Endothelial cell of umbilical vein (primary cell): ENCODE measurements around the gene PPP1R3A. TPM values are rescaled to one million over a fixed set of nuclear protein-coding genes. Genes with fewer than 3 reads are reported as not detected.

Source experiments
- BruUV-seq: library from RNA; stranded (reverse); fragments of 400-500 nt; replicated peaks from 2 replicates; lab custom pipeline; 2021; lab: Mats Ljungman, UMichigan
- CTCF ChIA-PET: fragments of 300-600, 350-600 bp; sonication (Branson Sonifier 250); formaldehyde crosslinking; loops from one replicate; lab custom pipeline; 2021; ENCODE audit warnings: antibody characterized with exemption, inconsistent platforms; lab: Charles Lee
- POLR2A ChIA-PET: fragments of 300-600, 350-600 bp; sonication (Branson Sonifier 250); formaldehyde crosslinking; loops from one replicate; lab custom pipeline; 2021; ENCODE audit warnings: antibody characterized with exemption, inconsistent platforms; lab: Charles Lee
- DNase-seq: peaks from one replicate; pipeline ENCODE4 v3.0.0-alpha.2; 2011; ENCODE audit warnings: low read depth, low spot score
- FAIRE-seq: peaks from 2 replicates; lab custom pipeline; 2011; peaks lifted over from hg19 to GRCh38; lab: Jason Lieb, UNC
- H2AFZ ChIP-seq: 2 replicates; pipeline ENCODE4 v1.6.0; 2012; ENCODE audit warnings: low read depth, low read length, control low read depth, inconsistent platforms
- H3K27ac ChIP-seq: 2 replicates; pipeline ENCODE4 v1.5.1; 2011; ENCODE audit warnings: low read depth, mild to moderate bottlenecking, control low read depth, low read length, moderate library complexity; ENCODE audit not compliant: insufficient read depth
- H3K27me3 ChIP-seq, 2 experiments: 2 replicates each; pipeline versions ENCODE4 v1.6.0 to v1.6.1; 2011; ENCODE audit warnings: low read length in 2 of 2, mixed read lengths in 1 of 2; ENCODE audit not compliant: control insufficient read depth in 2 of 2, insufficient read depth in 2 of 2
- H3K36me3 ChIP-seq, 2 experiments: 2 replicates in 1 of 2; 3 replicates in 1 of 2; pipeline ENCODE4 v1.5.1; 2011; ENCODE audit warnings: low read length in 2 of 2, mild to moderate bottlenecking in 1 of 2, moderate library complexity in 1 of 2; ENCODE audit not compliant: control insufficient read depth in 2 of 2, insufficient read depth in 2 of 2; ENCODE audit errors: extremely low read depth in 1 of 2
- H3K4me1 ChIP-seq: 3 replicates; pipeline ENCODE4 v1.5.1; 2011; ENCODE audit warnings: mild to moderate bottlenecking, low read length; ENCODE audit not compliant: control insufficient read depth, insufficient read depth; ENCODE audit errors: extremely low read depth
- H3K4me2 ChIP-seq: 2 replicates; pipeline ENCODE4 v1.6.1; 2011; ENCODE audit warnings: low read length, control low read depth, mixed read lengths; ENCODE audit not compliant: insufficient read depth
- H3K4me3 ChIP-seq, 3 experiments: fragments of 200-600 bp in 1 of 3; sonication (generic), shearing (Covaris generic) in 1 of 3; replicated peaks in 1 of 3; 2 replicates each; pipeline ENCODE4 v1.5.1; 2011 to 2016; ENCODE audit warnings: control low read depth in 3 of 3, low read length in 3 of 3, mild to moderate bottlenecking in 2 of 3, inconsistent platforms in 1 of 3, low read depth in 1 of 3, moderate library complexity in 1 of 3; ENCODE audit not compliant: insufficient read depth in 1 of 3
- H3K79me2 ChIP-seq: 2 replicates; pipeline ENCODE4 v1.6.0; 2012; ENCODE audit warnings: low read length, inconsistent platforms; ENCODE audit not compliant: control insufficient read depth, insufficient read depth
- H3K9ac ChIP-seq: replicated peaks from 2 replicates; pipeline ENCODE3; 2011; ENCODE audit warnings: low read length, control low read depth; ENCODE audit not compliant: insufficient read depth; ENCODE audit errors: extremely low read depth
- H3K9me1 ChIP-seq: replicated peaks from 3 replicates; pipeline ENCODE4 v1.6.0; 2011; ENCODE audit warnings: mild to moderate bottlenecking, low read length; ENCODE audit not compliant: control insufficient read depth, insufficient read depth; ENCODE audit errors: extremely low read depth
- H3K9me3 ChIP-seq: replicated peaks from 2 replicates; pipeline ENCODE4 v1.5.1; 2012; ENCODE audit warnings: low read length, inconsistent platforms; ENCODE audit not compliant: control insufficient read depth, insufficient read depth
- H4K20me1 ChIP-seq: replicated peaks from 2 replicates; pipeline ENCODE3; 2011; ENCODE audit warnings: mild to moderate bottlenecking, low read length; ENCODE audit not compliant: control insufficient read depth, insufficient read depth; ENCODE audit errors: extremely low read depth
- CTCF ChIP-seq, 2 donors: IDR thresholded peaks; 1 replicate in 1 of 2; 2 replicates in 1 of 2; pipeline ENCODE4 v1.5.1; 2011; ENCODE audit warnings: low read length in 2 of 2, mild to moderate bottlenecking in 2 of 2, moderate library complexity in 2 of 2, control low read depth in 1 of 2, inconsistent platforms in 1 of 2, low read depth in 1 of 2; ENCODE audit not compliant: insufficient read depth in 1 of 2; ENCODE audit errors: extremely low read depth in 1 of 2
- EZH2 ChIP-seq: IDR thresholded peaks from 2 replicates; pipeline ENCODE4 v1.6.1; 2012; ENCODE audit warnings: borderline replicate concordance, low read depth, mild to moderate bottlenecking, moderate library complexity, low read length, inconsistent platforms; ENCODE audit not compliant: severe bottlenecking
- FOS ChIP-seq: IDR thresholded peaks from 2 replicates; pipeline ENCODE4 v1.6.1; 2011; ENCODE audit warnings: mild to moderate bottlenecking, low read length, moderate library complexity, borderline replicate concordance; ENCODE audit not compliant: insufficient read depth
- GATA2 ChIP-seq: IDR thresholded peaks from 2 replicates; pipeline ENCODE4 v1.7.0; 2011; ENCODE audit warnings: low read depth, mild to moderate bottlenecking, moderate library complexity, mixed read lengths, low read length; ENCODE audit not compliant: insufficient read length, insufficient read depth
- JUN ChIP-seq: IDR thresholded peaks from 2 replicates; pipeline ENCODE4 v1.6.1; 2011; ENCODE audit warnings: borderline replicate concordance, low read depth; ENCODE audit not compliant: insufficient read length, insufficient read depth
- MAX ChIP-seq: IDR thresholded peaks from 2 replicates; pipeline ENCODE4 v1.6.1; 2011; ENCODE audit not compliant: insufficient read depth, insufficient read length
- MYC ChIP-seq: IDR thresholded peaks from one replicate; pipeline ENCODE4 v1.6.1; 2011; ENCODE audit warnings: mild to moderate bottlenecking, low read depth, low read length
- POLR2A ChIP-seq: IDR thresholded peaks from 2 replicates; pipeline ENCODE4 v1.6.1; 2012; ENCODE audit warnings: low read depth, mild to moderate bottlenecking, control low read depth, low read length
- POLR2AphosphoS5 ChIP-seq: IDR thresholded peaks from 2 replicates; pipeline ENCODE4 v1.6.1; 2012; ENCODE audit warnings: low read depth, mild to moderate bottlenecking, control low read depth, low read length, moderate library complexity; ENCODE audit not compliant: insufficient read depth
- dilution Hi-C: fragments of 300-500 bp; cut with MboI; formaldehyde crosslinking; loops from one replicate; pipeline ENCODE4 v1.15.0; 2019; ENCODE audit warnings: low sequenced_read_pairs; ENCODE audit not compliant: extremely low pct_ligation_motif_present
- intact Hi-C: fragments of 100-400 bp; cut with micrococcal nuclease; formaldehyde crosslinking; loops from one replicate; pipeline ENCODE4 v1.10.0; 2022
- polyA plus RNA-seq, 4 experiments: library from polyadenylated mRNA; depleted of rRNA in 3 of 4; stranded (reverse) in 3 of 4; unstranded in 1 of 4; fragments of >200 nt; gene quantifications; 2 replicates each; pipeline versions ENCODE4 v1.2.1 to v1.2.3, GENCODE V29; 2011 to 2012; ENCODE audit warnings: missing spikeins in 1 of 4
- total RNA-seq: library from RNA; stranded (reverse); gene quantifications from 2 replicates; pipeline ENCODE4 v1.2.3, GENCODE V29; 2021

PPP1R3A gene
- total and polyA plus RNA-seq, 2 donors (not counting 3 experiments of a cell fraction or from before 2014, with no cell fraction given): not detected

DNA sequence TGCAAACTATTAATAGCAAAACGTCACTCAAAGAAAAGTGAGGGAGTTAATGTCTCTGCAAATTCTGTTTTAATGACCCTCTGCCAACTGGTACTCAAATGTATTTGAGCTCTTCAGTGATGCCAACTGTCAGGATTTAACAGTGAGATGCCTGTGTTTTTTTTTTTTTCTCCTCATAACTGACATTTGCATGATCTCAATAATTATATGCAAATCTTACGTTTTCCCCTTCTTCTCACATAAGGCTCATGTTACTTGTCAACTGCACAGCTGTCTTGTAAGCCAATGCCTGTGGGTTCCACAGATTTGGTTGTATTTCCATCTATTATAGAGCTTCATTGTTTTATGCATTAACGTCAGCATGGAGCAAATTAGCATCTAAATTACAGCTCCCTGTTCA lies 38.2 kb downstream of the PPP1R3A start:
- H3K36me3 ChIP-seq: no peaks in the 10 kb centered on the region
- H2AFZ ChIP-seq: no peak overlapping the region
- no peaks in the 10 kb centered on the region for H3K79me2 ChIP-seq
- no peaks in the 10 kb centered on the region for H3K9me3 ChIP-seq
- BruUV-seq: no TSS peak
- H4K20me1 ChIP-seq: no peaks in the 10 kb centered on the region
- intact Hi-C loops: no loop called here
- H3K9ac ChIP-seq: no peak overlapping the region
- no peaks in the 10 kb centered on the region for H3K4me1 ChIP-seq
- TF ChIP-seq CTCF (IDR thresholded peaks at IDR 0.05; ENCODE audit: extremely low read depth in 1 of 2, insufficient read depth in 1 of 2, low read depth in 1 of 2, low read length in 2 of 2) (no peak), POLR2AphosphoS5 (no peak), FOS (no peak), JUN (no peak), POLR2A (no peak), EZH2 (no peak), MYC (no peak), MAX (no peak), GATA2 (no peak)
- no peak overlapping the region for H3K4me3 ChIP-seq
- no peaks in the 10 kb centered on the region for H3K9me1 ChIP-seq
- CTCF ChIA-PET: interaction anchor here (1.3 to 2.5 kb wide), 2 partner anchors 13 to 106 kb away, joined by 3 to 6 read pairs; no protein-coding TSS in a partner anchor
- H3K4me2 ChIP-seq: no peak overlapping the region
- dilution Hi-C loops: no loop called here
- FAIRE-seq (no peak), DNase-seq (no peak)
- POLR2A ChIA-PET: no interaction called here
- no peaks in the 10 kb centered on the region for H3K27me3 ChIP-seq
- H3K27ac ChIP-seq: no peak overlapping the region
